T-helper 17 cell (primary cell): Measurements from ENCODE around the gene CCDC9. TPM values are rescaled to one million over a fixed set of nuclear protein-coding genes. Genes with fewer than 3 reads are reported as not detected.

Source experiments
- ATAC-seq: fragments of 150-1000 bp; cut with Tn5 transposase; 2 replicates; pipeline ENCODE4 v1.10.0; 2021; ENCODE audit warnings: mild to moderate bottlenecking, moderate library complexity
- DNase-seq, 3 donors: peaks; one replicate each; pipeline versions ENCODE4 v3.0.0 to v3.0.0-alpha.2; 2020 to 2021
- H3K9me3 ChIP-seq: one replicate; pipeline ENCODE4 v1.7.0; 2013; ENCODE audit warnings: low read length, mild to moderate bottlenecking; ENCODE audit not compliant: control insufficient read depth, poor library complexity, severe bottlenecking
- H3K27ac Mint-ChIP-seq: one replicate; pipeline ENCODE4 v1.8.0; 2022; ENCODE audit warnings: mild to moderate bottlenecking, moderate library complexity, mixed read lengths
- H3K27me3 Mint-ChIP-seq: one replicate; pipeline ENCODE4 v1.8.0; 2022; ENCODE audit warnings: mixed read lengths
- H3K36me3 Mint-ChIP-seq: one replicate; pipeline ENCODE4 v1.8.0; 2022; ENCODE audit warnings: low read depth, mixed read lengths
- H3K4me1 Mint-ChIP-seq: one replicate; pipeline ENCODE4 v1.8.0; 2022; ENCODE audit warnings: mild to moderate bottlenecking, mixed read lengths
- H3K4me3 Mint-ChIP-seq: one replicate; pipeline ENCODE4 v1.8.0; 2022; ENCODE audit warnings: mild to moderate bottlenecking, moderate library complexity, mixed read lengths
- total RNA-seq, 4 donors: library from RNA in 2 of 4; stranded (reverse) in 2 of 4; gene quantifications; one replicate each; pipeline ENCODE4 v1.2.3 and lab custom pipeline; 2022 to 2026

Gene CCDC9
- total RNA-seq, 2 donors from 2014 or later: 35.6 to 53.7 TPM

DNA sequence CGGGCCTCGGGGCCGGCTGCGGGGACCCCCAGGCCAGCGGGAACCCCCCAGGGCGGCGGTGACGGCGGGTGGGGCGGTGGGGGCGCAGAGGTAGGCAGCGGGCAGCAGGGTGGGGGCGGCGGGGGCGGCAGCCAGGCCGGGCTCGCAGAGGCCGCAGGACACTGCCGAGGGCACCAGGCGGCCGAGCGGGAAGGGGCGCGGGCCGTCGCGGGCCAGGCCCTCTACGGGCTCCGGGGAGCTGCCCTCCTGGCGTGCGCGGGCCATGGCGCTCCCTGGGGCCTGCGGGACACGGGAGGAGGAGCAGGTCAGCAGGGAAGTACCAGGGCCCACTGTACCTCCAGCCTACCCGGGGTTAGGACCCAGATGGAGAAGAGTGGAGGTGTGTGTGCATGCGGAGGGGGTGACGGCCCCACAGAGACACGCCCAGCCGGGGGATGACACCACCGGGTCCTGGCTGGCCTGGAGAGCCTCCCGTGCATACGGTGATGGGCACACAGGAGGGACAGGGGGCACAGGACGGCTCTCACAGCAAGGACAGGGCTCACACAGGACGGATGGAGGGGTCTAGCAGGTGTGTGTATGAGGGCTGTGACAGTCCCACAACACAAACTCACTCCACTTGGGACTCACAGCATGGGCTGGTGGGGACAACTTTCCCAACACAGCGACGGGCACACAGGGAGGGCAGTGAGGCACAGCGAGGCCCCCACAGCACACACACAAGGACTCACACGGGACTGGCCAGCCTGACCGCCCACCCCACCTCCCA is 28.0 kb upstream of the CCDC9 start:
- H3K4me3 Mint-ChIP-seq: peak overlapping the region; percentile 87
- no peaks in the 10 kb centered on the region for H3K36me3 Mint-ChIP-seq
- H3K4me1 Mint-ChIP-seq: peaks cover 24% of the 10 kb centered on the region
- H3K27me3 Mint-ChIP-seq: no peaks in the 10 kb centered on the region
- DNase-seq (peak in 1 of 3 donors; percentile 35), ATAC-seq (no peak)
- no peaks in the 10 kb centered on the region for H3K9me3 ChIP-seq
- H3K27ac Mint-ChIP-seq: no peak overlapping the region

DNA sequence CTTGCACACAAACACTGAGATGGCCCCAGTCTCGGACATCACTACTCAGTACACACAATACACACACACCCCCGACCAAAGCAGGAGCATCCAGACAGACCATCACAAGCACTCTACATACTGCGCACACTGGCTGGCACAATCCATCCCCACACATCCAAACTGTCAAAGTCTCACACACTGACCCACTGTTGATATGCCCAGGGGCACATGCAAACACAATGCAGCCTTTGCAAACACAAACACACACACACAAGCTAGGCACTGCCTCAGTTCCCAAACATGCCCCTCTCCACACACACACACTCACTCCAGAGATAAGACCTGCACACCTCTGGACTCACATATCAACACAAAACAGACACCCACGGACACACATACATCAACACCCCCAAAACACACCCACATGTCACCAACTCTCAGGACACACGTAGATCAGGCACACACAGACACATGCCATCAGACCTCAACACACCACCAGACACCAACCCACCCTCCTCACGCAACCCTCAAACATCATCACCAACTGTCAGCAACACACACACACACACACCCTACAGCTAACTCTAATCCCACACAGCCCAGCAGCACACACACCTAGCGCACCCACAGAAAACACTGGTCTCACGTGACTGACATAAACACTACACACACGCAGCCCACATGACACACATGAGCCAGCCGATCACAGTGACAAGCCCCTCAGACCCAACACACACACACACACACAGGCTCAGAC is 27.2 kb upstream of the CCDC9 start:
- Mint-ChIP-seq H3K36me3 (no peaks in the 10 kb centered on the region), H3K4me1 (peaks cover 24% of the 10 kb centered on the region), H3K4me3 (no peak overlapping the region), H3K27ac (no peak overlapping the region), H3K27me3 (no peaks in the 10 kb centered on the region)
- ATAC-seq: no peak
- no peaks in the 10 kb centered on the region for H3K9me3 ChIP-seq
- DNase-seq: no peak

DNA sequence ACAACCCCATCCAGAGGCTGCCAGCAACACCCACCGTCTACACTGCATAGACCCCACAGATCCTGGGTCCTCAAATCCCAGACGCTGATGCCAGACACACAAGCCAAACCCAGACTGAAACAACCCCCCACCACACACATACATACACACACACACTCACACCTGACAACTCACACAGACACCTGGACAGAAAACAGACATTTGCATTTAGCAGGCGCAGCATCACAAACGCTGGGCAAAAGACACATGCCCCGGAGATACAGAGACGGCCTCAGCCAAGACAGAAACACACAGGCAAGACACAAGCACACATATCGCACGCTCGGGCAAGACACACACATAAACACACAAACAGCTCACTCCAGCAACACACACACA is 26.7 kb upstream of the CCDC9 start:
- H3K9me3 ChIP-seq: no peaks in the 10 kb centered on the region
- H3K4me1 Mint-ChIP-seq: peaks cover 24% of the 10 kb centered on the region
- no peak overlapping the region for H3K4me3 Mint-ChIP-seq
- H3K27ac Mint-ChIP-seq: no peak overlapping the region
- no peak for DNase-seq
- H3K27me3 Mint-ChIP-seq: no peaks in the 10 kb centered on the region
- no peaks in the 10 kb centered on the region for H3K36me3 Mint-ChIP-seq
- ATAC-seq: no peak

DNA sequence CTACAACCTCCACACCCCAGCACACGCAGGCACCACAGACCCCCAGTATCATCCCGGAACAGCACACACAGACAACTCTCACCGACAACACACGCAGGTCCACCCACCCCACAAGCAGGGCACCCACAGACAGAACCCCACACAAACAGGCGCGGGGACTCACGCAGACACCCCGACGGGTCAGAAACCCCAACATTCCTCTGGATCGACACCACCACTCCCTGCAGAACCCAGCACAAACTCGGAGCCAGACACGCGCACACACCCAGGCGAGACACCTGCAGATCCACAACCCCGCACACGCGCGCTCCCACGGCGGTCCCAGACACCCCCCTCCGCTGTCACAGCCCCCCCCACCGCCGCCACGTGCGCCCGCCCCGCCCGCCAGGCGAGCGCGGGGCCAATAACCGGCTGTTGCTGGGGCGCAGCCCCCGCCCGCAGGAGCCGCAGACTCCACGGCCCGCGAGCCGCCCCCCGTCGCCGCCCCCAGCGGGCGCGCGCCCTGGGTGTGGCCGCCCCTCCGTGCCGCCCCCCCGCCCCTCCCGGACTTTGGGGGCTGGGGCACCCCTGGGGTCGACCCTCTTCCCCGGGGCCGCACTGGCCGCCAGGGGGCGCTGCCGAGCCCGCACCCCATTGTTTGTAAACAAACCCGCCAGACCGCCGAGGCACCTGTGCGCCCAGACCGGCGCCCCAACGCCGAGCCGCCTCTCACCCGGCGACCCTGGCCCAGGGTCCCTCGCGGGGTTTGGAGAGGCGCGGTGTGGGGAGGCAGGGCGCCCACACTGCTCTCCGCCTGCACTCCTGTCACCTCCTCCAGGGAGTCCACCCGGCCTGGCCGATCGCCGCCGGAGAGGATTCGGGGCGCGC is 26.0 kb upstream of the CCDC9 start:
- H3K27ac Mint-ChIP-seq: no peak overlapping the region
- peak; percentile 42 for ATAC-seq
- no peak overlapping the region for H3K4me3 Mint-ChIP-seq

DNA sequence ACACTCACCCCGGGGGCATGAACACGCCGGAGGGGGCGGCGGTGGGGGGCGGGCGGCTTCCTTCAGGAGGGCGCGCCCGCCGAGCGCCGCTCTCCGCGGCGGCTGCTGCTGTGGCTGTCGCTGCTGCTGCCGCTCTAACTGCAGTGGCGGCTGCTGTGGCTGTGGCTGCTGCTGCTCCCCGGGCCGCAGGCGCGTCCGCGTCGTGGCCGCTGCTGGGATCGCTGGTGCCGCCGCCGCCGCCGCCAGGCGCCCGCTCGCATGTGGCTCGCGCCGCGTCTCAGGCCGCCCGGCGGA is 25.5 kb upstream of the CCDC9 start, which contains the start of gene BBC3:
Gene BBC3, minus strand, starts transcription at position 279 of the 294 bp plus-strand sequence. CDS start 2,768 bp downstream, outside the sequence.
- H3K4me1 Mint-ChIP-seq: peaks cover 20% of the 10 kb centered on the region
- DNase-seq: peak in 1 of 3 donors; percentile 23

More for the DNA sequence above, 26.0 kb upstream of the CCDC9 start:
- Mint-ChIP-seq H3K27me3 (no peaks in the 10 kb centered on the region), H3K4me1 (peaks cover 24% of the 10 kb centered on the region), H3K36me3 (no peaks in the 10 kb centered on the region)
- DNase-seq: peak; percentile 82 to 86 (median 84)
- H3K9me3 ChIP-seq: no peaks in the 10 kb centered on the region

DNA sequence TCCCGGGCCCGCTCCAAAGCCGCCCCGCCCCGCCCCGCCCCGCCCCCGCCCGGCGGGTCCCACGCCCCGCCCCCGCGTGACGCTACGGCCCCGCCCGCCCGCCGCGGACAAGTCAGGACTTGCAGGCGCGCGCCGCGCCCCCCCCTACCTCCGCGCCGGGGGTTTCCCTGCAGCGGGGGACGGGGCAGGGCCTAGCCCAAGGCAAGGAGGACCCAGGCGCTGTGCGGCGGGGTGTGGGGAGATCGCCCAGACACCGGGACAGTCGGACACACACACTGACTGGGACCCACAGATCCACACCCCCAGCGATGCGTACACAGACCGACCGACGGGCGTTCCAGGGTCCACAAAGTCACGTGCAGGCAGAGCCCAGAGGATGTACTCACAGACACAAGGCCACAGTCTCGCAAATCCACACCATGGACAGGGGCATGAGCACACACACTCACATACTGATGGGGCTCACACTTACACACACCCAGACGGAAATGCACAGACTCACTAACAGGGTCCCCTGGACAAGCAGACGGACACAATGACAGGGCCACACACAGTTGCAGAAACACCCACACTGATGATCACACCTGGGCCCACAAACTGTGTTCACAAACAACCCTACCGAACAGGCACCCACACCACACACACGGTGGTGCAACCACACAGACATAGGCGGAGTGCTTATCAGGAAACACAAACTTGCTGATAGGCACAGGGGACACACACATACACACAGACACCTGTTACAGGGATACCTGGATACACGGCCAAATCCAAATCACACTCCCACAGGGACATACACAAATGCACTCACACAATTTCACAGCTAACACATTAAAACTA is 24.9 kb upstream of the CCDC9 start:
- Mint-ChIP-seq H3K36me3 (no peaks in the 10 kb centered on the region), H3K4me3 (peak overlapping the region; percentile 81), H3K27ac (peak overlapping the region; percentile 82), H3K27me3 (no peaks in the 10 kb centered on the region), H3K4me1 (peaks cover 20% of the 10 kb centered on the region)
- H3K9me3 ChIP-seq: no peaks in the 10 kb centered on the region
- ATAC-seq: peak; percentile 76
- peak; percentile 92 to 98 (median 94) for DNase-seq

More for the DNA sequence above, 25.5 kb upstream of the CCDC9 start, which contains the start of gene BBC3:
- Mint-ChIP-seq H3K4me3 (peak within 1 kb of the TSS; percentile 81), H3K27ac (peak within 1 kb of the TSS; percentile 82), H3K27me3 (no peaks in the 10 kb centered on the region), H3K36me3 (no peaks in the 10 kb centered on the region)
- H3K9me3 ChIP-seq: no peaks in the 10 kb centered on the region
- ATAC-seq: no peak

DNA sequence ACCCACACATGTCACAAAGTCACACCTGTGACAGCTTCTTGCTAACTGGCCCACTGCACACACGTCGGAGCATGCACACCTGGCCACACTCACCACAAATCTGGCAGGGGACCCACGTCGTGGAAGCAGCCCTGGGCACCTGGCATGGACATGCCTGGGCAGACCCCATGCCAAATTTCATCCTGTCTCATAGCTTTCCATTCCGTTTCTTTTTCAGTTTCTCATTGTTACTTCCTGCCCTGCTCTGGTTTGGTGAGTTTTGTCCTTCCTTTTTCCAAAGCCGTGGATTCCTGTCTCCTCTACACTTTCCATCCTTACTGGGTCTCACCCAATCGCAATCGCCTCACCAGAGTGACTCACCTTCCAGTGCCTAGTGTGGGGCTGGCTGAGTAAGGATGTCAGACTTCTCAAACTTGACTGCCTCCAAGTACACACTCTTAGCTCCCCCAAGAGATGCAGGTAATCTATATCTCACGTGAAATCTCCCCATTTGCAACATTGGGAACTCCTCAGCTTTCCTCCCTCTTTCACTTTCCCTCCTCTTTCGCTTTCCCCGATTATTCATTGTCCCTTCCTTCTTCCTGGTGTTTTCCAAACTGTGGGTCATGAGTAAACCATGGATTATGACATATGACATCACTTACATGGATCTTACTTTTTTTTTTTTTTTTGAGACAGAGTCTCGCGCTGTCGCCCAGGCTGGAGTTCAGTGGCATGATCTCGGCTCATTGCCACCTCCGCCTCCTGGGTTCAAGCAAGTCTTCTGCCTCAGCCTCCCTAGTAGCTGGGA is 23.7 kb upstream of the CCDC9 start:
- no peak for ATAC-seq
- H3K27ac Mint-ChIP-seq: peak overlapping the region; percentile 82
- DNase-seq: no peak

DNA sequence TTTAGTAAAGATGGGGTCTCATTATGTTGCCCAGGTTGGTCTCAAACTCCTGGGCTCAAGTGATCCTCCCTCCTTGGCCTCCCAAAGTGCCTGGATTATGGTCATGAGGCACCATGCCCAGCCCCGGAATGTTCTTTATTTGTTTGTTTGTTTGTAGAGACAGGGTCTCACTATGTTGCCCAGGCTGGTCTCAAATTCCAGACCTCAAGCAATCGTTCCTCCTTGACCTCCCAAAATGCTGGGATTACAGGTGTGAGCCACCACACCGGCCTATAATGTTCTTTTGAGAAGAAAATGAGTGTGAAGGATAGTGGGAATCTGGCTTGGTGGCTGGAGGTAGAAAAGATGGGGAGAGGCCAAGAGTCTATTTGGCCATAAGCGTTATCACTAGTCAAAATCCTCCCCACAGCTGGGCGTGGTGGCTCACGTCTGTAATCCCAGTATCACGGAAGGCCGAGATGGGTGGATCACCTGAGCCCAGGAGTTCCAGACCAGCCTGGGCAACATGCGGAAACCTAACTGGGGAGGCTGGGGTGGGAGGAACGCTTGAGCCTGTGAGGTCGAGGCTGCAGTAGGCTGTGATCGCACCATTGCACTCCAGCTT is 20.2 kb upstream of the CCDC9 start:
- Mint-ChIP-seq H3K4me1 (peaks cover 17% of the 10 kb centered on the region), H3K27me3 (no peaks in the 10 kb centered on the region), H3K27ac (no peak overlapping the region), H3K4me3 (no peak overlapping the region), H3K36me3 (no peaks in the 10 kb centered on the region)
- ATAC-seq (no peak), DNase-seq (no peak)
- H3K9me3 ChIP-seq: no peaks in the 10 kb centered on the region

More for the DNA sequence above, 23.7 kb upstream of the CCDC9 start:
- Mint-ChIP-seq H3K4me1 (peaks cover 15% of the 10 kb centered on the region), H3K27me3 (no peaks in the 10 kb centered on the region), H3K36me3 (no peaks in the 10 kb centered on the region), H3K4me3 (peak overlapping the region; percentile 81)
- H3K9me3 ChIP-seq: no peaks in the 10 kb centered on the region

DNA sequence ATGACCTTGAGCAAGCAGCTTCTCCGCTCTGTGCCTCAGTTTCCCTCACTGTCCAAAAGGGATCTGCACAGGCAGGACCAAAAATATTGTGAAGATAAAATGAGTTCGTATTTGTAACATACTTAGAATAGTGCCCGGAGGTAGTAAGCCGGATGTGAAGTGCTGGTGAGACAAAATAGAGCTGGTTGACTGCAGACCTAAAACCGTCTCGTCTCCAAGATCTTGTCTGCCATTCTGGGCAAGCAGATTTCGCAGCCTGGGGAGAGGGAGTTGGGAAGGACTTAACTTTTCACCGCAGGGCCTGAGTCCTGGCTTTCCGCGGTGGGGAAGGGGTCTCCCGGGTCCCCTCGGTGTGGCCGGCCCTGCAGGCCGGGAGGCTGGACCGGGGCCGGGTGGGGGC is 17.2 kb upstream of the CCDC9 start:
- H3K27me3 Mint-ChIP-seq: no peaks in the 10 kb centered on the region
- H3K4me3 Mint-ChIP-seq: peak overlapping the region; percentile 87
- peak overlapping the region; percentile 77 for H3K27ac Mint-ChIP-seq
- no peaks in the 10 kb centered on the region for H3K9me3 ChIP-seq
- no peaks in the 10 kb centered on the region for H3K36me3 Mint-ChIP-seq
- H3K4me1 Mint-ChIP-seq: peaks cover 15% of the 10 kb centered on the region
- ATAC-seq: no peak
- no peak for DNase-seq

DNA sequence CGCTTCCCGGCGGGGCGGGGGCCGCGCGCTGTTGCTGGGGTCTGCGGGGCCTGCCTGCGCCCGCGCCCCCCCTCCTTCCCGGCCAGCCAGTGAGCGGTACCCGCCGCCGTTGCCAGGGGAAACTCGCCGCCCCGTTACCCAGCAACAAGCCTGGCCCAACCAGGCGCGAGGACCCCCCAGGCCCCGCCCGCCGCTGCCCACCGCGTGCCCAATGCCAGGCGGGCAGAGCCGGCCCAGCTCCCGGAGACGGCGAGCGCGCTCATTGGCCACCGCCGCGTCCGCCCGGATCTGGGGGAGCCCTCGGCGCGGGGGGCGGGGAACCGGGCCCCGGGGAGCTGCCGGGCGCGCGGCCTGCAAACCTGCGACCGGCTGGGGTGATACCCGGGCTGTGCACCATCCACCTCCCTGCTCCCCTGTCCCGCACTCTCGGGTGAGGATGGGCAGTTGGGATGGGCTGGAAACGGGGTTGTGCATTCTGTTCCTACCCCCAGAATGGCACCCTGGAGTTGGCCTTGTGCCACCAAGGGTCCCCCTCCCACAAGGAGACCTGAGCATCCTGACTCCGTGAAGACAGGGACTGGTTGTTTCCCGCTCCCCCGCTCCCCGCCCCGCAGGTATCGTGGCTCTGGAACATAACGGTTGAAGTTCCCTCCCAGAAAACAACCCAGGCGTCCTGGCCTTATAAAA is 16.6 kb upstream of the CCDC9 start:
- H3K27ac Mint-ChIP-seq: peak overlapping the region; percentile 27
- H3K4me1 Mint-ChIP-seq: peaks cover 19% of the 10 kb centered on the region
- H3K27me3 Mint-ChIP-seq: no peaks in the 10 kb centered on the region
- DNase-seq: peak; percentile 52 to 72 (median 69)
- H3K4me3 Mint-ChIP-seq: no peak overlapping the region
- ATAC-seq: peak; percentile 39
- H3K36me3 Mint-ChIP-seq: no peaks in the 10 kb centered on the region
- H3K9me3 ChIP-seq: no peaks in the 10 kb centered on the region

DNA sequence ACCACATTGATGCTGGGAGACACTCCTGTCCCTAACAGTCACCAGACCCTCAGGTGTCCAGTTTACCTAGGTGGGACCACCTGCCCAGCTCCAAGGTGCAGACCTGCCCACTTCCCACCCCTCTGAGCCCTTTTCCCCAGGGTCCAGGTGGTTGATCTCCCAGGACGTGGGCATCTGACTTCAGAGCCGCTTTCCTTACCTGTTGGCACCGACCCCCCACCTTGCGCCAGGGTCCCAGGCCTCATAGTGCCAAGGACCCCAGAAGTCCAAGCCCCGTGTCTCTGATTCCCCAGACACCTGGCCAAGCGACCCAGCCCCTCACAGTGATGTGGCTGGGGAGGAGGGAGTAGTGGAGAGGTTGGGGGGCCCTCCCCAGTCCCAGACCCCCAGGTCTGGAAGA is 15.8 kb upstream of the CCDC9 start:
- DNase-seq (no peak), ATAC-seq (no peak)
- Mint-ChIP-seq H3K4me1 (peaks cover 20% of the 10 kb centered on the region), H3K27me3 (no peaks in the 10 kb centered on the region), H3K27ac (peak overlapping the region; percentile 27), H3K36me3 (no peaks in the 10 kb centered on the region), H3K4me3 (no peak overlapping the region)
- H3K9me3 ChIP-seq: no peaks in the 10 kb centered on the region
